PC-9 (cell line): Measurements from ENCODE around the gene GNA12.

Experiments used
- CTCF ChIP-seq: fragments of 200-600 bp; sonication (generic); conservative IDR thresholded peaks from 2 replicates; pipeline ENCODE4 v1.6.1; 2017; ENCODE audit warnings: mixed run types, antibody characterized with exemption, mild to moderate bottlenecking, moderate library complexity
- EZH2 ChIP-seq: fragments of 200-600 bp; sonication (generic); IDR thresholded peaks from 2 replicates; pipeline ENCODE4 v1.8.0; 2017; ENCODE audit warnings: antibody characterized with exemption, low read depth

- TF ChIP-seq EZH2 = no peak
- TF ChIP-seq CTCF = no peak
These were observed 6.6 kb downstream of the GNA12 start for GRCh38 chr7:2837496-2837895.
